T-cell (primary cell): Measurements from ENCODE around the gene RFX1. TPM values are rescaled to one million over a fixed set of nuclear protein-coding genes. Genes with fewer than 3 reads are reported as not detected.

Experiments used
- ATAC-seq, 4 experiments: fragments of 200-7000 bp in 3 of 4; fragments of 150-1000 bp in 1 of 4; cut with Tn5 transposase; replicated peaks in 1 of 4; 1 replicate in 3 of 4; 2 replicates in 1 of 4; pipeline ENCODE4 v1.10.0; 2021; ENCODE audit warnings: moderate library complexity in 3 of 4, mild to moderate bottlenecking in 2 of 4, moderate number of reproducible peaks in 1 of 4
- CTCF ChIA-PET, 2 donors: fragments of 300-600 bp; sonication (Branson Sonifier 250); formaldehyde crosslinking; loops; one replicate each; lab custom pipeline; 2022; ENCODE audit warnings: antibody characterized with exemption in 2 of 2; lab: Charles Lee
- POLR2A ChIA-PET, 2 donors: fragments of 300-600 bp; sonication (Branson Sonifier 250); formaldehyde crosslinking; loops; one replicate each; lab custom pipeline; 2022; ENCODE audit warnings: antibody characterized with exemption in 2 of 2; lab: Charles Lee
- DNase-seq, 35 experiments: peaks; one replicate each; pipeline versions ENCODE4 v3.0.0 to v3.0.0-alpha.2; 2013 to 2023
- H3K27ac ChIP-seq: one replicate; pipeline ENCODE4 v1.5.1; 2013; ENCODE audit warnings: low read length
- H3K27me3 ChIP-seq, 2 experiments: replicated peaks in 1 of 2; 1 replicate in 1 of 2; 2 replicates in 1 of 2; pipeline versions ENCODE4 v1.6.1 to v1.7.0; 2013; ENCODE audit warnings: low read length in 1 of 2, mixed read lengths in 1 of 2; ENCODE audit not compliant: control insufficient read depth in 2 of 2, insufficient read depth in 2 of 2; ENCODE audit errors: extremely low read depth in 1 of 2
- H3K36me3 ChIP-seq, 2 donors: 1 replicate in 1 of 2; 2 replicates in 1 of 2; pipeline versions ENCODE4 v1.6.1 to v1.7.0; 2013; ENCODE audit warnings: low read length in 1 of 2; ENCODE audit not compliant: control insufficient read depth in 2 of 2, insufficient read depth in 1 of 2; ENCODE audit errors: extremely low read depth in 1 of 2
- H3K4me1 ChIP-seq, 2 experiments: 1 replicate in 1 of 2; 2 replicates in 1 of 2; pipeline versions ENCODE4 v1.6.1 to v1.7.0; 2013; ENCODE audit warnings: low read length in 2 of 2, mixed read lengths in 1 of 2; ENCODE audit not compliant: insufficient read depth in 2 of 2, control insufficient read depth in 1 of 2; ENCODE audit errors: extremely low read depth in 1 of 2
- H3K4me3 ChIP-seq, 2 donors: 1 replicate in 1 of 2; 2 replicates in 1 of 2; pipeline versions ENCODE4 v1.5.1 to v1.7.0; 2013; ENCODE audit warnings: mild to moderate bottlenecking in 2 of 2, low read length in 1 of 2, moderate library complexity in 1 of 2; ENCODE audit not compliant: control insufficient read depth in 1 of 2; ENCODE audit errors: extremely low read depth in 1 of 2
- H3K9me3 ChIP-seq: 2 replicates; pipeline ENCODE4 v1.7.0; 2013
- H3K27ac Mint-ChIP-seq, 2 donors: one replicate each; pipeline ENCODE4 v1.8.0; 2020 to 2021; ENCODE audit warnings: mild to moderate bottlenecking in 2 of 2, mixed read lengths in 2 of 2
- H3K27me3 Mint-ChIP-seq, 2 donors: one replicate each; pipeline ENCODE4 v1.8.0; 2021 to 2022; ENCODE audit warnings: mixed read lengths in 2 of 2
- H3K36me3 Mint-ChIP-seq: one replicate; pipeline ENCODE4 v1.8.0; 2021; ENCODE audit warnings: mixed read lengths
- H3K4me1 Mint-ChIP-seq, 3 donors: one replicate each; pipeline ENCODE4 v1.8.0; 2020 to 2022; ENCODE audit warnings: mixed read lengths in 3 of 3, mild to moderate bottlenecking in 1 of 3
- H3K4me3 Mint-ChIP-seq, 3 donors: one replicate each; pipeline ENCODE4 v1.8.0; 2020 to 2022; ENCODE audit warnings: mild to moderate bottlenecking in 3 of 3, mixed read lengths in 3 of 3, moderate library complexity in 3 of 3
- H3K9me3 Mint-ChIP-seq, 3 donors: one replicate each; pipeline ENCODE4 v1.8.0; 2020 to 2022; ENCODE audit warnings: mixed read lengths in 3 of 3
- WGBS: methylation state at CpG from one replicate; pipeline ENCODE4 v1.1.5; 2013; ENCODE audit warnings: missing lambda C conversion rate; ENCODE audit not compliant: insufficient coverage; 5-methylcytosine and 5-hydroxymethylcytosine counted together
- total RNA-seq, 35 experiments: library from RNA in 6 of 35; stranded (reverse) in 6 of 35; fragments of 120-200 nt in 1 of 35; gene quantifications; one replicate each; pipeline versions ENCODE4 v1.2.1 to v1.2.4 and lab custom pipeline; 2013 to 2026

The RFX1 gene
- total RNA-seq, 5 donors from 2014 or later (not counting 1 experiment from before 2014, with no cell fraction given), result 18.4 to 27.1 (median 23.1) TPM

DNA sequence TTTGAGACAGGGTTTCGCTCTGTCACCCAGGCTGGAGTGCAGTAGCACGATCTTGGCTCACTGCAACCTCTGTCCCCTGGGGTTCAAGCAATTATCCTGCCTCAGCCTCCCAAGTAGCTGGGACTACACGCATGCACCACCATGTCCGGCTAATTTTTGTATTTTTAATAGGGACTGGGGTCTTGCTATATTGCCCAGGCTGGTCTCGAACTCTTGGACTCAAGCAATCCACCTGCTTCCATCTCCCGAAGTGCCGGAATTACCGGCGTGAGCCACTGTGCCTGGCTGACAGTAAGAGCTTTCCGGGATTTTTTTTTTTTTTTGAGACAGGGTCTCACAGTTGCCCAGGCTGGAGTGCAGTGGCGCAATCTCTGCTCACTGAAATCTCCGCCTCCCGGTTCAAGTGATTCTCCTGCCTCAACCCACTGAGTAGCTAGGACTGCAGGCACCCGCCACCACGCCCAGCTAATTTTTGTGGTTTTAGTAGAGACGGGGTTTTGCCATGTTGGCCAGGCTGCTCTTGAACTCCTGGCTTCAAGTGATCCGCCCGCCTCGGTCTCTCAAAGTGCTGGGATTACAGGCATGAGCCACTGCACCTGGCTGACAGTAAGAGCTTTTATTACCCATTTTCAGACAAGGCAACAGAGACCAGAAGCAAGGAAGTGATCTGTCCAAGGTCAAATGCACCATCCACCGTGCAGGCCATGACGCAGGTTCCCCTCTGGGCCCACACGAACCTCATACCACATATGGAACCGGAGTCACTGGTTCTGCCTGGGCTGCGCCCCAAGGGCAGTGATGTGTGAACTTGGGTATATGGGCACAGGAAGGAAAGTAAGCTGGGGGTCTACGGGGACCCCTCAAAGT, 21.0 kb downstream of the RFX1 start:
- 69% methylated on average over 19 of the region's 25 CpGs for WGBS
- POLR2A ChIA-PET, result interaction anchor here (0.5 to 0.6 kb wide), 5 partner anchors 7 to 57 kb away, joined by 3 to 9 read pairs (median 4); no protein-coding TSS in a partner anchor
- no peak for ATAC-seq
- Histone ChIP-seq H3K27me3 (no peaks in the 10 kb centered on the region), H3K9me3 (no peaks in the 10 kb centered on the region), H3K36me3 (peaks cover 3 to 16% of the 10 kb centered on the region in 2 donors), H3K27ac (peak overlapping the region; percentile 94), H3K4me1 (peaks cover 68 to 92% of the 10 kb centered on the region in 2 experiments), H3K4me3 (peak overlapping the region in 1 of 2 donors; percentile 0)
- CTCF ChIA-PET, result interaction anchor here in 1 of 2 donors (0.6 kb wide), 1 partner anchor 92 kb away, joined by 6 read pairs; no protein-coding TSS in a partner anchor
- peaks cover 15% of the 10 kb centered on the region for H3K36me3 Mint-ChIP-seq
- peak in 4 of 35 experiments; percentile 7 to 51 (median 36) for DNase-seq
- peaks cover 60 to 88% (median 86%) of the 10 kb centered on the region in 3 donors for H3K4me1 Mint-ChIP-seq
- H3K9me3 Mint-ChIP-seq, result no peaks in the 10 kb centered on the region
- H3K27ac Mint-ChIP-seq, result peak overlapping the region; percentile 97 to 98
- H3K27me3 Mint-ChIP-seq, result no peaks in the 10 kb centered on the region
- peak overlapping the region; percentile 14 to 69 (median 49) for H3K4me3 Mint-ChIP-seq

DNA sequence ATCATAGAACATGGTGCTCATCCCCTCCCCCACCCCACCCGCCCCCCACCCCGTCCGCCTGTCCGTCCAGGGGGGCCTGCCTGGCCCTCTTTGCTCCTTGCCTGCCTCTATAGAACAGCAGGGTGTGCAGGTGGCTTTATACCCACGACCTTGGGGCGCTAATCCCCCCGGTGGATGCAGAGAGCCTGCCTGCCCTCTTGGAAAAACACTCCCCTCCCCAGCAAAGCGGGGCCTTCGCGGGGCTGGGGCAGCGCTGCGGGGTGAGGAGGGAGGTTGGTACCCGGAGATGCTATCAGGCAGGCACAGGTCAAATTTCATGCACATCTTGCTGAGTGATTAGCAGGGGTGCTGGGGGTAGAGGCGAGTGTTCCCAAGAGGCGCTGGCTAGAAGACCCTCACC, 21.9 kb downstream of the RFX1 start:
- ATAC-seq (no peak), DNase-seq (peak in 1 of 35 experiments; percentile 14)
- CTCF ChIA-PET, result no interaction called here
- Histone ChIP-seq H3K4me3 (no peak overlapping the region), H3K36me3 (peaks cover 5 to 17% of the 10 kb centered on the region in 2 donors), H3K9me3 (no peaks in the 10 kb centered on the region), H3K4me1 (peaks cover 66 to 92% of the 10 kb centered on the region in 2 experiments), H3K27me3 (no peaks in the 10 kb centered on the region), H3K27ac (peak overlapping the region; percentile 37)
- Mint-ChIP-seq H3K36me3 (peaks cover 6% of the 10 kb centered on the region), H3K9me3 (no peaks in the 10 kb centered on the region), H3K4me3 (peak overlapping the region in 1 of 3 donors; percentile 69), H3K27ac (peak overlapping the region; percentile 97 to 98), H3K4me1 (peaks cover 51 to 84% (median 83%) of the 10 kb centered on the region in 3 donors), H3K27me3 (no peaks in the 10 kb centered on the region)
- POLR2A ChIA-PET, result interaction anchor here in 1 of 2 donors (0.6 kb wide), 1 partner anchor 14 kb away, joined by 9 read pairs; no protein-coding TSS in a partner anchor
- WGBS, result no CpG with 5 or more reads among the region's 15 CpGs

DNA sequence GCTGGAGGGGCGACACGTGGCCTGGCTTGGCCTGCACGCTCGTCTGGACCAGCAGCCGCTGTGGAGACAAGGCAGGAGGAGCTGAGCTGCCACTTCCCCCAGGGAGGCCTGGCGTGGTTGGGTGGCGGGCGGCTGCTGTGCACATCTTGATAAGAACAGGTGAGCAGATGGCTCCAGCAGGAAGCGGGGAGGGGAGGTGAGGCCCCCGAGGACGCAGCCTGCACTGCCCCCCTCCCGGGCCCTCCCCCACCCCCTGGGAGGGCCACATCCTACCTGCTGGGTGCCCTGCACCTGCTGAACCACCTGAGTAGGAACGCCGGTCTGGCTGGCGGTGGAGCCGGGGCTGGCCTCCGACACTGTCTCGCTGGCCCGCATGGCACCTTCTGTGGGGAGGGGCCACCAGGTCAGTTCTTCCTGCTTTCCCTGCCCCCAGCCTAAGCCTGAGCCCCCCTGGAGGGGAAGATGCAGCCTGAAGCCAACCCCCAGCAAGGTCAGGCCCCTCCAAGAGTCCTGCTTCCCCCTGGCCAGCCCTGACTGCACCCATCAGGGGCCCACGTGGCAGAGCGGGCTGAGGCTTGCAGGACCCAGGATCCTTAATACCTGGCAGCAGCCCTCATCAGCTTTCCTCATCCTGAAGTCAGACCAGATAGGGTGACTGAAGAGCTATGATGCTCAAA, 22.8 kb downstream of the RFX1 start:
- ATAC-seq (peak in 2 of 4 experiments; percentile 8), DNase-seq (peak in 32 of 35 experiments; percentile 22 to 70 (median 49))
- no peaks in the 10 kb centered on the region for H3K36me3 Mint-ChIP-seq
- peaks cover 67 to 91% of the 10 kb centered on the region in 2 experiments for H3K4me1 ChIP-seq
- H3K9me3 ChIP-seq, result no peaks in the 10 kb centered on the region
- 40% methylated on average over 12 of the region's 21 CpGs for WGBS
- peak overlapping the region; percentile 90 to 91 for H3K27ac Mint-ChIP-seq
- no peaks in the 10 kb centered on the region for H3K27me3 Mint-ChIP-seq
- peaks cover 43 to 76% (median 75%) of the 10 kb centered on the region in 3 donors for H3K4me1 Mint-ChIP-seq
- H3K27me3 ChIP-seq, result no peaks in the 10 kb centered on the region
- H3K27ac ChIP-seq, result peak overlapping the region; percentile 37
- H3K4me3 Mint-ChIP-seq, result peak overlapping the region; percentile 9 to 69 (median 37)
- no peaks in the 10 kb centered on the region for H3K9me3 Mint-ChIP-seq
- POLR2A ChIA-PET, result no interaction called here
- no peak overlapping the region for H3K4me3 ChIP-seq
- CTCF ChIA-PET, result interaction anchor here in 1 of 2 donors (0.6 to 1.0 kb wide), 2 partner anchors 32 to 48 kb away, joined by 3 to 4 read pairs; partner anchors contain the start of gene IL27RA
- H3K36me3 ChIP-seq, result peaks cover 5 to 11% of the 10 kb centered on the region in 2 donors

DNA sequence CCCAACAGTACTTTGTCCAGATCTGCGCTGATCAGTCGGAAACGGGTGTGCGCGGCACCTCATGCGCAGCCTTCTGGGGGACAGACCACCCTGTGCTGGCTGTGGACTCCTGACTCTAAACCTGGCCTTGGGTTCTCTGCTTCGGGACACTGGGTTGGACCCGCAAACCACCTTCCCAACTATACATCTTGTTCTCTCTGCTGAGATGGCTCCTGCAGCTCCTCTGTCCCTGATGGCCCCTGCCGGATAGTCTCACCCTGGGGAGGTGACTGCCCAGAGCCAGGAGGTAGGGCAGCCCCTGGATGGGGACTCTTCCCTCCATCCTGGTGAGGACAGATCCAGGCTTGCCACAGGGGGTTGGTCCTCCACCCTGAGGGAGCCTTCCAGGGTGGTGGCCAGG, 23.3 kb downstream of the RFX1 start:
- H3K9me3 ChIP-seq, result no peaks in the 10 kb centered on the region
- ChIA-PET POLR2A (no interaction called here), CTCF (no interaction called here)
- Mint-ChIP-seq H3K27ac (peak overlapping the region; percentile 90 to 91), H3K9me3 (no peaks in the 10 kb centered on the region), H3K27me3 (no peaks in the 10 kb centered on the region), H3K4me3 (peak overlapping the region in 2 of 3 donors; percentile 37 to 69), H3K4me1 (peaks cover 37 to 73% (median 73%) of the 10 kb centered on the region in 3 donors), H3K36me3 (no peaks in the 10 kb centered on the region)
- ATAC-seq, result no peak
- WGBS, result 94% methylated on average over 7 of the region's 9 CpGs
- no peaks in the 10 kb centered on the region for H3K27me3 ChIP-seq
- peaks cover 69 to 88% of the 10 kb centered on the region in 2 experiments for H3K4me1 ChIP-seq
- H3K36me3 ChIP-seq, result peaks cover 5 to 11% of the 10 kb centered on the region in 2 donors
- peak overlapping the region; percentile 37 for H3K27ac ChIP-seq
- no peak overlapping the region for H3K4me3 ChIP-seq
- DNase-seq, result no peak

DNA sequence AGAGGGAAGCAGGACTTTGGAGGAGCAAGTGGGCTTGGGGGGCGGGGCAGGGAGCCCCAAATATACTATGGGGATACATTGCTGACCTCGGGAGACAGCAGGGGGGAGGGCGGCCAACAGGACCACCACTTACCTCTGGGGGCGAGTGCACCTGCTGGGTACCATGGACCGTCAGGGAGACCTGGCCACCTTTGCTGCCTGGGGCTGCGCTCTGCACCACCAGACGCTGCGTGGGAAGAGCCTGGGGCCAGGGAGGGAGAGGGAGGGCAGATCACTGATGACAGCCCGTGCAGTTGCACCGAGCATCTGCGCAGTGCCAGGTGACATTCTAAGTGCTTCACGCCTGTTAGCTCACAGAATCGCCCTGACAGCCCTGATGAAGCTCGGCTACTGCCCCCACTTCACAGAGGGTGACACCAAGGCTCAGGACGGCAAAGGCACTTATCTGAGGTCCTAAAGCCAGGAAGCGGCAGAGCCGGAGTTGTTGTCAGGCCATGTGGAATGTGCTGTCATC, 24.1 kb downstream of the RFX1 start:
- no peaks in the 10 kb centered on the region for H3K27me3 Mint-ChIP-seq
- DNase-seq, result no peak
- ChIA-PET CTCF (interaction anchor here in 1 of 2 donors (0.6 kb wide), 1 partner anchor 84 kb away, joined by 5 read pairs; no protein-coding TSS in a partner anchor), POLR2A (no interaction called here)
- no peak overlapping the region for H3K4me3 ChIP-seq
- H3K27me3 ChIP-seq, result no peaks in the 10 kb centered on the region
- 94% methylated on average over 13 of the region's 17 CpGs for WGBS
- peak overlapping the region; percentile 43 to 90 for H3K27ac Mint-ChIP-seq
- ATAC-seq, result no peak
- peaks cover 5 to 11% of the 10 kb centered on the region in 2 donors for H3K36me3 ChIP-seq
- no peaks in the 10 kb centered on the region for H3K9me3 Mint-ChIP-seq
- no peaks in the 10 kb centered on the region for H3K9me3 ChIP-seq
- H3K27ac ChIP-seq, result no peak overlapping the region
- H3K4me1 Mint-ChIP-seq, result peaks cover 29 to 65% (median 65%) of the 10 kb centered on the region in 3 donors
- H3K4me3 Mint-ChIP-seq, result peak overlapping the region in 1 of 3 donors; percentile 69
- peaks cover 61 to 81% of the 10 kb centered on the region in 2 experiments for H3K4me1 ChIP-seq
- no peaks in the 10 kb centered on the region for H3K36me3 Mint-ChIP-seq
